Measurements from ENCODE around the gene IST1.
"Not testable (repeated sequence)": the region's sequence is repeated elsewhere in the genome, so short reads cannot be mapped to it uniquely, and the experiment has no call there.

IST1 gene

GRCh38 chr16:71882505-71883167 lies 12.7 kb upstream of the IST1 start:
- DNase-seq: peak in 1 of 2 experiments; percentile 24

DNA sequence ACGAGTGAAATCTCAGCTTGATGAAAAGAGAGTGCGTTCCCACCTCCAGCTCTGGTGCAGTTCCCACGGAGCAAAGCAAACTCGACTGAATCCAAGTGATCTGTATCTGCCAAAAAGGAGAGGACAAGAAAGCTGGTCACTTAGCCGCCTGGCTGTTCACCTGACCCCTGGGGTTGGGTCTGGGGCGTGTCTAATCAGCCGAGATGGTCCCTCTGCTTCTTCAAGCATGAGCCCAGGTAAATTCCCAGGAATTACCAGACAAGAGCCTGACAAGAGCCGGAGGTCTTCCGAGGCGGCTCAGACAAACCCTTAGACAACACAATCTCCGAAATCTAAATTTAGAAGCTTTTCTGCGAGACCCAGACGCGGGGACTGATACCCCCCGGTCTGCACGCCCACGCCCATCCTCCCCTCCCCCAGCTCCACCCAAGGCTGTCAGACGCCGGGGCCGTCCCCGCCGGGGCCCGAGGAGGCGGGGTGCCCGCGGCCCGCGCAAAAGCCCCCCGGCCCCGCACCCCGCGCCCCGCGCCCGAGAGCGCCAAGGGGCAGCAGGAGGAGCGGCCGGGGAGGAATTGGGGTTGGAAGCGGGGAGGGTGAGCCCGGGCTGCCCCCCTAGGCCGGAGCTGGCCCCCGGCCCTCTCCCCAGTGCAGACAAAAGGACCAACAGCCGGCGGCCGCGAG lies 12.0 kb upstream of the IST1 start:
- no peak for DNase-seq

DNA sequence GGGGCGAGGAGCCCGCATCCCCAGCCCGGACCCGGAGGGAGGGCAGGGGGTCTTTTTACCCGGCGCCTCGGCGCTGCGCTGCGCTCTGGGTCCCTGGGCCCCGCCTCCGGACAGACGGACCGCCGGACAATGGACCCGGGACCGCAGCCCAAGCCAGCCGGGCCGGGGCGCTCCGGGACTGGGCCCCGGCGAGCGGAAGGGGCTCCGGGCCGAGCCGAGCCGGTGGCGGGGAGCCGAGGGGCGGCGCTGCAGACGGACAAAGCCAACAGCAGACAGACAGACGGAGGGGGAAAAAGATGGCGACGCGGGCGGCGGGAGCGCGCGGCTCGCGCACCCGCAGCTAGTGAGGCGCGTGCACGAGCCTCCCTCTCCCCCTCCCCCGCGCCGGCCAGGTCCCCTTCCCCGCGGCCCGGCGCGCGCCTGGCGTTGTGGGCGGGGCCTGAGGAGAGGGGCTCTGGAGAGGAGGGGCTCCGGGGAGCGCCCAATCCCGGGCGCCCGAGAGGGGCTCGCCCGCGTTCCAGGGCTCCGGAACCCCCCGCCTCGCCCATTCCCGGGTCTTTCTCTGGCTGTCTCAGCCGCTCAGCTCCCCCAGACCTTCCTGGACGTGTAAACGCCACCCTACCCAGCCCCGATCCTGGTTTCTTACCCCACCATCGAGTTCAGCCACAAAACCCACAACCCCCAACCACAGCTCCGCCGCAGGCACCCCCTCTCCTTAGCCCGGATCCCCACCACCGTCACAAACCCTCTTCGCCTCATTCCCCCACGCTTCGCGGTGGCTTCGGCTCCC lies 11.3 kb upstream of the IST1 start, which contains the start of gene ZNF821:
Gene ZNF821 (minus strand): TSS at position 334 of the 790 bp plus-strand sequence. CDS start 4,236 bp downstream, outside the sequence.
- peak; percentile 48 to 71 for DNase-seq

DNA sequence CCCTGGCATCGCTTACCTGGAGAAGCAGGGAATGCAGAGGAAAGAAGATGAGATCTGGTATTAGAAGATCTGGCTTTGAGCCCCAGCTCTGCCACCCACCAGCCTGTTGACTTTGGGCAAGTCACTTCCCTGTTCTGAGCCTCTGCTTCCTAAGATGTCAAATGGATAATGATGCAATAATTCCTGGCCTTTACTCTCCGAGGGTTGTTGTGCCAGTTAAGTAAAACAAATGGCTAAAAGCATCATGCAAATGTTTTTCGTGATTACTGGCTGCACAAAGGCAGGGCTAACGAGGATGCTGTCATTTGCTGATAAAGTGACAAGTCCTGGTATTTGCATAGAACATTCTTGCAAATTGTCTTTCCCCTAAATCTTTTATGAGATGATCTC lies 10.1 kb upstream of the IST1 start:
- DNase-seq: no peak

- DNase-seq: no peak
These were observed 6.2 kb upstream of the IST1 start for GRCh38 chr16:71889147-71889546.

DNA sequence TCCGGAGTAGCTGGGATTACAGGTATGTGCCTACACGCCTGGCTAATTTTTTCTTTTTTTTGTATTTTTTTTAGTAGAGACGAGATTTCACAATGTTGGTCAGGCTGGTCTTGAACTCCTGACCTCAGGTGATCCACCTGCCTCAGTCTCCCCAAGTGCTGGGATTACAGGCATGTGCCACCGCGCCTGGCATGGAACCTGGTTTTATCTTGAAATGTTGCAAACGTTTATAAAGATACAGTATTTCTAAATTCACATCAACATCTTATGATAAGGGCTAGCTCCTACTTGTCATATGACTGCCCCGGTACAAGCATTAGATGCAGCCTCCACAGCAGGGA lies 1.5 kb upstream of the IST1 start:
- no peak for DNase-seq

DNA sequence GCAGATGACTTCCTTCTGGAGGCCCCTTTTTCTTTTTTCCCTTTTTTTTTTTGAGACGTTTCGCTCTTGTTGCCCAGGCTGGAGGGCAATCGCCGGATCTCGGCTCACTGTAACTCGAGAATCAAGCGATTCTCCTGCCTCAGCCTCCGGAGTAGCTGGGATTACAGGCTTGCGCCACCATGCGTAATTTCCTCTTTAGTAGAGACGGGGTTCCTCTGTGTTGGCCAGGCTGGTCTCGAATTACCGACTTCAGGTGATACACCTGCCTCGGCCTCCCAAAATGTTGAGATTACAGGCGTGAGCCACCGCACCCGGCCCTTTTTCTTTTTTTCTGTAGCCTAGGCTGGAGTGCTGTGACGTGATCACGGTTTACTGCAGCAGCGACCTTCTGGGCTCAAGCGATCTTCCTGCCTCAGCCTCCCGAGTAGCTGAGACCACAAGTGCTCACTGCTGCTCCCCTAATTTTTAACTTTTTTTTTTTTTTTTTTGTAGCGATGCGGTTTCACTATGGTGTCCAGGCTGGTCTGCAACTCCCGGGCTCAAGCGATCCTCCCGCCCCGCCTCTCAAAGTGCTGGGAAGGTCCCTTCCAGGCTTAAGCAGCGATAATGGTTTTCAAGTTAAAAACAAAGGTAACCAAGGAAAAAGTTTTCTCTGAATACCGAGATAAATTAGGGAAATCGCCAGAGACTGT lies 956 bp upstream of the IST1 start:
- no peak for DNase-seq

GRCh38 chr16:71895679-71896365 lies 491 bp downstream of the IST1 start:
- no peak for DNase-seq

- DNase-seq: no peak
These were observed 1.5 kb downstream of the IST1 start for GRCh38 chr16:71896764-71897368.

DNA sequence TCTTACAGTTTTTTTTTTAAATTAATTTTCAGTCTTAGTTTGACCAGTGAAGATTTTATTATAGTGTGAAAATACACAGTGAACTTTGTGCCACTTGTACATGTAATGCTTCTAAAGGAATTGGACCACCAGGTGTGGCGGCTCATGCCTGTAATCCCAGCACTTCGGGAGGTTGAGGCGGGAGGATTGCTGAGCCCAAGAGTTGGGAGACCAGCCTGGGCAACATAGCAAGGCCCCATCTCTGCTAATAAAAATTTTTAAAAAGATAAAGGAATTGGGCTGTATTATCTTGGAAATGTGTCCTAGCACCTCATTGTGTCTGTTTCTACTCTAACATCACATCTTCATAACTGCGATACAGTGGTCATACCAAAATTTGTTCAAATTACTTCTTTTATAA lies 3.8 kb downstream of the IST1 start:
- DNase-seq: no peak

DNA sequence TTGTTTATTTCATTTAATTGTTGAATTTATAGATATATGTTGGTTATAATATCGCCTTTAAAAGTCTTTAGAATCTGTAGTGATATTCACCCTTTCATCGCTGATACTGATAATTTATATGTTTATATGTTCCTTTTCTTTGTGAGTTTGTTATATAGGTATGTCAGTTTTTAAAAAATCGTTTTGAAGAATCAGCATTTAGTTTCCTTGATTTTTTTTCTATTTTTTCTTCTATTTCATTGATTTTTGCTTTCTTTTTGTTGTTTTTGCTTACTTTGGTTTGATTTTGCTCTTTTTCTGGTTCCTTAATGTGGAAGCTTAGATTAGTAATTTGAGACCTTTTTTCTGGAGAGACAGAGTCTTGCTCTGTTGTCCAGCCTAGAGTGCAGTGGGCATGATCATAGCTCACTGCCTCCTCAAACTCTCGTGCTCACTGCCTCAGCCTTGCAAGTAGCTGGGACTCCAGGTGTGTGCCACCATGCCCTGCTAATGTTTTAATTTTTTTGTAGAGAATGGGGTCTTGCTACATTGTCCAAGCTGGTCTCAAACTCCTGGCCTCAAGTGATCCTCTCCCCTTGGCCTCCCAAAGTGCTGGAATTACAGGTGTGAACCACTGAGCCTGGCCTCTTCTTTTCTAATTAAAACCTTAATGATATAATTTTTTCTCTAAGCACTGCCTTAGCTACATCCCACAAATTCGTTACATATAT lies 7.5 kb downstream of the IST1 start:
- no peak for DNase-seq

DNA sequence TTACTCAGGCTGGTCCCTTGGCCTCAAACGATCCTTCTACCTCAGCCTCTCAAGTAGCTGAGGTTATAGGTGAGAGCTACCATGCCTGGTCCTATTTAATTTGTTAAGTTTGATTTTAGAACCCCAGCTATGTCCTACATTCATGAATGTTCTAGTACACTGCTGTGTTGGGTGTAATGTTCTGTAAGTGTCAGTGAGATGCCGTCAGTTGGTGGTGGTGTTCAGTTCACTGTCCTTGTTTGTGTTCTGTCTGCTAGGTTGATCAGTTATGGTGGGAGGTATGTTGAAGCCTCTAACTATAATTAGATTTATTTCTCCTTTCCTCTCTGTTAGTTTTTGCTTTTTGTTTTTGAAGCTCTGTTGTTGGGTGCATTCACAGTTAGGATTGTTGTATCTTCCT lies 8.3 kb downstream of the IST1 start:
- no peak for DNase-seq

- DNase-seq: no peak
These were observed 8.9 kb downstream of the IST1 start for GRCh38 chr16:71904239-71904638.

DNA sequence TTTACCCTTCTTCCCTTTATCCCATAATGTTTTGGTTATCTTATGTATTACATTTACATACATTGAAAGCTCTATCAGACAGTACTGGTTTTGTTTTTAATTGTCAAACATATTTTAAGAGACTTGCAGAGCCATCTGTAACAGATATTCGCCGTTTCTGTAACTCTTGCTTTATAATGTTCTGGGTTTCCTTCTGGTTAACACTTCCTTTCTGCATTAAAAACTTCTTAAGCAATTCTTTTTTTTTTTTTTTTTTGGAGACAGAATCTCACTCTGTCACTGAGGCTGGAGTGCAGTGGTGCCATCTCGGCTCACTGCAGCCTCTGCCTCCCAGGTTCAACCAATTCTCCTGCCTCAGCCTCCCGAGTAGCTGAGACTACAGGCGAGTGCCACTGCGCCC lies 10.4 kb downstream of the IST1 start:
- not testable (repeated sequence) for DNase-seq

DNA sequence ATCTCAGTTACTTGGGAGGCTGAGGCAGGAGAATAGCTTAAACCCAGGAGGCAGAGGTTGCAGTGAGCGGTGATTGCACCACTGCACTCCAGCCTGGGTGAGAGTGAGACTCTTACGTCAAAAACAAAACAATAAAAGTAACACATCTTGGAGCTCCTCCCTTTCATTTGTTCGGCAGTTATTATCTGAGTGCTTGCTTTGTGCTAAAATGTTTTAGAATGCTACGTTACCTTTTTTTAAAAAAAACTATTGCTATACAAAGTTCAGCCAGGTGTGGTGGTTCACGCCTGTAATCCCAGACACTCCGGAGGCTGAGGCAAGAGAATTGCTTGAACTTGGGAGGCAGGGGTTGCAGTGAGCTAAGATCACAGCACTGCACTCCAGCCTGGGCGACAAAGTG lies 15.8 kb downstream of the IST1 start:
- no peak for DNase-seq

- no peak for DNase-seq
These were observed 17.4 kb downstream of the IST1 start for GRCh38 chr16:71912534-71913275.

DNA sequence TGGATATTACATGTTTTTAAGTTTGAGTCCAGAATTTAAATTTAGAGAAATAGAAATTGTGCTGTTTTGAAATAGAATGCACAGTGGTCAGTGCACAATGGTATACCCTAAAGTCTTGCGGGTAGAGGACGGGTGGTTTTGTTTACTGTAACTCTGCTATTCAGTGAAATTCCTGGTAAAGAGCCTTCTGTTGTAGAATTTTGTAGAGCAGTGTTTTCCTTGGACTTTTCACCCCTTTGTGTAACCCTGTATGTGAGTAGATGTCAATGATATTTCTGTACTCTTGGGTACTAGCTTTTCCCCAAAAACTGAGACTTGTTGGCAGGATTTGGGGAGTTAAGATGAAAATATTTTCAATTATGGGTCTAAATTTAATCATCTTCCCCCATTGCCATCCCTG lies 19.5 kb downstream of the IST1 start:
- DNase-seq: no peak

DNA sequence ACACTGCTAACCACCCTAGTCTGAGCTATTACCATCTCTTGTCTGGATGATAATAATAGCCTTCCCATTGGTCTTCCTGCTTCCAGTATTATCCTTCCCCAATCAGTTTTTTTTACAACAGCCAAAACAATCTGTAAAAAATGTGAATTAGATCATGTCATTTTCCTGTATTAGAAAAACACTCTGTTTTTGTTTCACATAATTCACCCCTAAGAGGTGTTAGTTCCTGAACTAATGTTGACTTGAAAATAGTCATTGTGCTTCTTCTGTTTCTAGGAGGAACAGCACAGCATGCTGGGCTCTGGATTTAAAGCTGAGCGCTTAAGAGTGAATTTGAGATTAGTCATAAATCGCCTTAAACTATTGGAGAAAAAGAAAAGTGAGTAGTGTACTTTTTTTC lies 20.0 kb downstream of the IST1 start:
- DNase-seq: no peak

DNA sequence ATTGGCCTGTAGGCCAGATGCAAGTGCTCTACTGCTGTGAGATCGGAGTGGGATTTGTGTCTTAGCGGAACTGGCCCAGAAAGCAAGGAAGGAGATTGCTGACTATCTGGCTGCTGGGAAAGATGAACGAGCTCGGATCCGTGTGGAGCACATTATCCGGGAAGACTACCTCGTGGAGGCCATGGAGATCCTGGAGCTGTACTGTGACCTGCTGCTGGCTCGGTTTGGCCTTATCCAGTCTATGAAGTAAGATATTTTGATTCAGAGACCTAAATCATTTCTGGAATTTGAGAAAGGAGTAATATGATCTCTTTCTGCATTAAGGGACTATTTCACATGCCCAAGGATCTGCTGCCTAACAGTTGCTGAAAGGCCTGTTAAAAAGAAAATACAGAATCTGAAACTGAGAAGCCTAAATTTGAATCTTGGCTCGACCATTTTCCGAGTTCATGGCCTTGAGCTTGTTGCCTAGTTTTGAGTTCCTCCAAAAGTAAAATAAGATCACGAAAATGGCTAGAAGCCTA lies 21.1 kb downstream of the IST1 start:
- DNase-seq: no peak

DNA sequence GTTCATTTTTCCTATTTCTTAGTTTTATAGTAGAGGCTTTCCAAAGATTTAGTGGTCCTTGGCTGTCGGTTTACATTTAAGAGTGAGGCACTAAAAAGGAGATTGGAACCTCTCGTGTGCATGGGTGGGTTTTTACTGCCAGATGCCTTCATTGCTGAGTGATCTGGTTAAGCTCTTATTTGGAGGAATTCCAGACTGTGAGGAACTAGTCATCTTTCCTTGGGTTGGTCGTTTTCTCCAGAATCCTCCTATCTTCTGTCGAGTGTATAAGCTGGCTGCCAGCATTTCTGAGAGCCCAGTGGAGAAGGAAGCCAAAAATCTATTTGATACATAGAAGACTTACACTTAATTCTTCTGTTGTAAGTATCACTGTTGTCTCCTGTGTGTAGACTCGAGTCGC lies 22.6 kb downstream of the IST1 start:
- DNase-seq: no peak

GRCh38 chr16:71919035-71919434 lies 23.7 kb downstream of the IST1 start:
- DNase-seq: no peak

All from NCI-H187 (cell line).